K562 (cell line): ENCODE data around the gene ECSIT. TPM values are rescaled to one million over a fixed set of nuclear protein-coding genes. Genes with fewer than 3 reads are reported as not detected.

Experiments used
- AFF1 ChIP-seq, 2 experiments: fragments of 450-650 bp; IDR thresholded peaks; 2 replicates each; pipeline ENCODE4 v1.6.1; 2018; ENCODE audit warnings: mild to moderate bottlenecking in 2 of 2, low read depth in 1 of 2; ENCODE audit not compliant: partially characterized antibody in 2 of 2
- ERF ChIP-seq: fragments of 450-650 bp; formaldehyde crosslinking; IDR thresholded peaks from 2 replicates; pipeline ENCODE4 v1.4.0; 2020; ENCODE audit warnings: mild to moderate bottlenecking, mixed read lengths
- ETS1 ChIP-seq: conservative IDR thresholded peaks from 2 replicates; pipeline ENCODE4 v1.6.1; 2011; ENCODE audit warnings: low read depth, mild to moderate bottlenecking, low read length; ENCODE audit not compliant: control insufficient read depth
- GABPA ChIP-seq: fragments of 200-800 bp; sonication (Bioruptor generic); conservative IDR thresholded peaks from 2 replicates; pipeline ENCODE4 v1.6.1; 2016; ENCODE audit warnings: low read depth, missing genetic modification characterization, missing compliant biosample characterization
- HEY1 ChIP-seq: fragments of 250-450 bp; sonication (Bioruptor Pico); IDR thresholded peaks from 2 replicates; pipeline ENCODE4 v1.5.0; 2020; ENCODE audit warnings: mild to moderate bottlenecking, moderate library complexity, borderline replicate concordance
- KAT8 ChIP-seq: fragments of 450-650 bp; IDR thresholded peaks from 2 replicates; pipeline ENCODE4 v1.6.1; 2016; ENCODE audit warnings: low read depth, mild to moderate bottlenecking
- KDM2B ChIP-seq: fragments of 250-450 bp; sonication (Bioruptor Pico); IDR thresholded peaks from 2 replicates; pipeline ENCODE4 v1.8.0; 2021; ENCODE audit warnings: mild to moderate bottlenecking, moderate library complexity
- MTA2 ChIP-seq: fragments of 450-650 bp; IDR thresholded peaks from 2 replicates; pipeline ENCODE4 v1.6.1; 2016; ENCODE audit warnings: low read depth
- NFATC3 ChIP-seq: fragments of 450-650 bp; IDR thresholded peaks from 2 replicates; pipeline ENCODE4 v1.6.1; 2017; ENCODE audit warnings: mild to moderate bottlenecking
- RBM15 ChIP-seq: fragments of 200-400 bp; formaldehyde crosslinking; IDR thresholded peaks from 2 replicates; pipeline ENCODE4 v1.6.1; 2018; ENCODE audit warnings: mild to moderate bottlenecking, low read length, moderate library complexity; ENCODE audit not compliant: insufficient read depth
- RFX5 ChIP-seq: IDR thresholded peaks from 2 replicates; pipeline ENCODE4 v1.6.1; 2011; ENCODE audit warnings: low read depth, mild to moderate bottlenecking, improper control_type of control experiment, low read length
- SREBF1 ChIP-seq: fragments of 150-350 bp; IDR thresholded peaks from 2 replicates; pipeline ENCODE4 v1.6.1; 2014; ENCODE audit warnings: antibody characterized with exemption, low read depth, low read length, borderline replicate concordance
- THRAP3 ChIP-seq: fragments of 450-650 bp; IDR thresholded peaks from 2 replicates; pipeline ENCODE4 v1.6.1; 2016; ENCODE audit warnings: mild to moderate bottlenecking, inconsistent platforms, borderline replicate concordance
- ZBTB33 ChIP-seq: sonication (generic); formaldehyde crosslinking; IDR thresholded peaks from 2 replicates; pipeline ENCODE4 v1.8.1; 2023; ENCODE audit warnings: mild to moderate bottlenecking, missing genetic modification reagents
- ZBTB7A ChIP-seq: IDR thresholded peaks from 2 replicates; pipeline ENCODE4 v1.6.1; 2011; ENCODE audit warnings: low read depth, mild to moderate bottlenecking, low read length, moderate library complexity, borderline replicate concordance; ENCODE audit not compliant: control insufficient read depth
- ZHX1 ChIP-seq: fragments of 150-350 bp; conservative IDR thresholded peaks from 2 replicates; pipeline ENCODE4 v1.6.1; 2014; ENCODE audit warnings: low read length
- ZNF449 ChIP-seq: fragments of 250-450 bp; sonication (Bioruptor Pico); IDR thresholded peaks from 2 replicates; pipeline ENCODE4 v1.8.0; 2022; ENCODE audit warnings: moderate library complexity, mild to moderate bottlenecking, inconsistent platforms
- polyA plus RNA-seq, 8 experiments: library from polyadenylated mRNA; depleted of rRNA in 4 of 8; stranded (reverse) in 5 of 8; unstranded in 3 of 8; fragments of >200 nt; fragmentation: Nextera tagmentation in 2 of 8; fragmentation: Illumina TruSeq in 1 of 8; extraction: Ambion mirVana in 2 of 8; extraction: Trizol in 1 of 8; gene quantifications; 2 replicates each; pipeline versions ENCODE4 v1.2.1 to v1.2.3, GENCODE V29; 2011 to 2014; ENCODE audit warnings: inconsistent platforms in 1 of 8, missing spikeins in 1 of 8
- total RNA-seq, 7 experiments: library from RNA; depleted of rRNA in 6 of 7; stranded (reverse); fragments of >200 nt in 6 of 7; fragmentation: Illumina TruSeq in 2 of 7; extraction: Trizol in 2 of 7; gene quantifications; 2 replicates each; pipeline versions ENCODE4 v1.2.1 to v1.2.3, GENCODE V29; 2011 to 2021; ENCODE audit warnings: low replicate concordance in 1 of 7

The ECSIT gene
- total and polyA plus RNA-seq, 9 of the 15 experiments (the other 6 are each of a cell fraction or from before 2014, with no cell fraction given) = 1.1 to 82.5 (median 43.9) TPM

- TF ChIP-seq AFF1 (IDR thresholded peaks at IDR 0.05; ENCODE audit: low read depth in 1 of 2, partially characterized antibody in 2 of 2) (no peak), HEY1 (no peak), ZNF449 (CRISPR knock-in tag) (no peak), ZBTB7A (no peak), ZBTB33 (CRISPR knock-in tag) (no peak), ERF (CRISPR knock-in tag) (no peak), KDM2B (CRISPR knock-in tag) (no peak), GABPA (tag) (no peak), ETS1 (no peak), ZHX1 (no peak), RBM15 (no peak), NFATC3 (no peak), MTA2 (peak; percentile 62), KAT8 (no peak), SREBF1 (no peak), THRAP3 (0 out of 2 replicates have a peak, but pooled peaks have one; percentile 58), RFX5 (no peak)
Observed at GRCh38 chr19:11534538-11534937, 5.6 kb upstream of the ECSIT start (continued).
